Neural cell (in vitro differentiated cells): ENCODE results near the gene HEXIM2.

Experiments
- CTCF ChIP-seq: fragments of 450-650 bp; IDR thresholded peaks from 2 replicates; pipeline ENCODE4 v1.5.1; 2014; ENCODE audit warnings: antibody characterized with exemption, mild to moderate bottlenecking, moderate library complexity; ENCODE audit not compliant: poor library complexity, severe bottlenecking
- EP300 ChIP-seq: fragments of 450-650 bp; conservative IDR thresholded peaks from 2 replicates; pipeline ENCODE4 v1.6.1; 2014; ENCODE audit warnings: antibody characterized with exemption, mild to moderate bottlenecking, moderate library complexity; ENCODE audit not compliant: poor library complexity, severe bottlenecking
- EZH2 ChIP-seq: fragments of 200-600, 300-800 bp; shearing (Covaris generic), sonication (generic); IDR thresholded peaks from 2 replicates; pipeline ENCODE4 v1.6.1; 2014; ENCODE audit warnings: antibody characterized with exemption, low read length, borderline replicate concordance, mild to moderate bottlenecking; ENCODE audit not compliant: insufficient read depth, poor library complexity, severe bottlenecking
- MXI1 ChIP-seq: fragments of 450-650 bp; conservative IDR thresholded peaks from 2 replicates; pipeline ENCODE4 v1.6.1; 2014; ENCODE audit warnings: antibody characterized with exemption, mild to moderate bottlenecking; ENCODE audit not compliant: poor library complexity, severe bottlenecking
- POLR2AphosphoS5 ChIP-seq: IDR thresholded peaks from 2 replicates; pipeline ENCODE4 v1.6.1; 2012
- SMC3 ChIP-seq: fragments of 450-650 bp; conservative IDR thresholded peaks from 2 replicates; pipeline ENCODE4 v1.6.1; 2014; ENCODE audit warnings: antibody characterized with exemption, mild to moderate bottlenecking, moderate library complexity; ENCODE audit not compliant: poor library complexity
- TF ChIP-seq, protein P1 (sequence below): IDR thresholded peaks from 2 replicates; pipeline ENCODE4 v1.6.1; 2012; ENCODE audit warnings: borderline replicate concordance

DNA sequence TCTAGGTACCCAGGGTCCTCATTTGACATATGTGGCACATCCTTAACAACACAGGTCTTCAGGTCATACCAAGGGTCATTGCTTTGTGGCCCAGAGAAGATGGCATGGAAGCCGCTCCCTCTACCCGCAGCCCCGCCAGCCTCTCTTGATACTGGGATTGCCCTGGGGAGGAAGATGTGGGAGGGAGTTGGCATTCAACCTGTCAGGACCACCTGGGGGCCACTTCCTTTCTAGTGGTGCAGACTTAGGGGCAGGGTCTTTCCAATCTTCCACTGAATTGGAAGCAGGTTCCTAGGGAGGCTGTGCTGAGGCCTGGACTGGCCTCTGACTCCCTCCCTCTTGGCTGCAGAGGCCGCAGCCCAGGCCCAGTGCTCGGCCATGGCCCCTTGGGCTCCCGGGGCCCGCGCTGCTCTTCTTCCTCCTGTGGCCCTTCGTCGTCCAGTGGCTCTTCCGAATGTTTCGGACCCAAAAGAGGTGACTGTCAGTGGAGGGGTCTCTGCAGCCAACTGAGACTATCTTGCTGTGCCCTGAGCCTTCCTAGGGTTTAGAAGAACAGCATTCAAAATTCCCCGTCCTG, 18.5 kb upstream of the HEXIM2 start:
- no peak for TF ChIP-seq CTCF
- TF ChIP-seq, protein P1, sequence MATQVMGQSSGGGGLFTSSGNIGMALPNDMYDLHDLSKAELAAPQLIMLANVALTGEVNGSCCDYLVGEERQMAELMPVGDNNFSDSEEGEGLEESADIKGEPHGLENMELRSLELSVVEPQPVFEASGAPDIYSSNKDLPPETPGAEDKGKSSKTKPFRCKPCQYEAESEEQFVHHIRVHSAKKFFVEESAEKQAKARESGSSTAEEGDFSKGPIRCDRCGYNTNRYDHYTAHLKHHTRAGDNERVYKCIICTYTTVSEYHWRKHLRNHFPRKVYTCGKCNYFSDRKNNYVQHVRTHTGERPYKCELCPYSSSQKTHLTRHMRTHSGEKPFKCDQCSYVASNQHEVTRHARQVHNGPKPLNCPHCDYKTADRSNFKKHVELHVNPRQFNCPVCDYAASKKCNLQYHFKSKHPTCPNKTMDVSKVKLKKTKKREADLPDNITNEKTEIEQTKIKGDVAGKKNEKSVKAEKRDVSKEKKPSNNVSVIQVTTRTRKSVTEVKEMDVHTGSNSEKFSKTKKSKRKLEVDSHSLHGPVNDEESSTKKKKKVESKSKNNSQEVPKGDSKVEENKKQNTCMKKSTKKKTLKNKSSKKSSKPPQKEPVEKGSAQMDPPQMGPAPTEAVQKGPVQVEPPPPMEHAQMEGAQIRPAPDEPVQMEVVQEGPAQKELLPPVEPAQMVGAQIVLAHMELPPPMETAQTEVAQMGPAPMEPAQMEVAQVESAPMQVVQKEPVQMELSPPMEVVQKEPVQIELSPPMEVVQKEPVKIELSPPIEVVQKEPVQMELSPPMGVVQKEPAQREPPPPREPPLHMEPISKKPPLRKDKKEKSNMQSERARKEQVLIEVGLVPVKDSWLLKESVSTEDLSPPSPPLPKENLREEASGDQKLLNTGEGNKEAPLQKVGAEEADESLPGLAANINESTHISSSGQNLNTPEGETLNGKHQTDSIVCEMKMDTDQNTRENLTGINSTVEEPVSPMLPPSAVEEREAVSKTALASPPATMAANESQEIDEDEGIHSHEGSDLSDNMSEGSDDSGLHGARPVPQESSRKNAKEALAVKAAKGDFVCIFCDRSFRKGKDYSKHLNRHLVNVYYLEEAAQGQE, result no peak
- no peak for TF ChIP-seq SMC3
- no peak for TF ChIP-seq POLR2AphosphoS5
- TF ChIP-seq EZH2, result no peak
- TF ChIP-seq EP300, result no peak
- TF ChIP-seq MXI1, result no peak
